ENCODE results near the gene BIRC5.

The BIRC5 gene

DNA sequence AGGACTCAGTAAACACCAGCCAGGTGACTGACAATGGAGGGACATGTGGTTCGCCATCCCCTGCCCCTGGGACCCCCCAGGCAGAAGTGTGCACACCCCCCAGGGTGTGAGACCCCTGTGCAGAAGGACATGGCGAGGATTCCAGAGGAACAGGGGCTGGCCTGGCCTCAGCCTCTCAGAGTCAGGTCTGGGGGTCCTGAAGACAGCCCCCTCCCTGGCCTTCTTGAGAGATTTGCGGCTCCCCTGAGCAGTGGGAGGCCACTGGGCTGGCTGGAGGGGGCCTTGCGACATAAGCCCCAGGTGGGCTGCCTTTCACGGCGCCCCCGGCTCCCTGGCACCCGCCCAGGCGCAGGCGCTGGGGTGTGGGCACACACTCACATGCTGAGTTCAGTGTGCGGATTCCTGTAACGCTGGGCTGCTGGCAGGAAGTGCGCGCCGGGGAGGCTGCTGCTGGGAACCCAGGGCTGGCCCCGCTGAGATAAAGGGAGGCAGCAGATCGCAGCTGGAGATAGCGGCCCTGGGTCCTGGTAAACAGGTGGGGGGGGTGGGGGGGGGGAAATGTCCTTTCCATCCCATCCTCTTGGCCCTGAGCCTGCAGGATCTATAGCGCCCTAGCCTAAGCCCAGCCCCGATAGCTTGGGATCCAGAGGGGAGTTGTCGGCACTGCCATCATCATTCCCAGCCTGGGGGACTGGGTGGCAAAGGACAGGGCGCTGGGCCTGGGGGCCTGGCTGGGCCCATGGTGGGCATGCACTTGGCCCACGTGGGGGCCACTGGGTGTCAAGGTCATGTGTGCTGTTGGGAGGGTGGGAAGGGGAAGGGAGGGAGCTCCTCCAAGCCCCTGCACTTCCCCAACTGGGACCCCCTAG, 44.5 kb downstream of the BIRC5 start:
- peak; percentile 72 for DNase-seq

DNA sequence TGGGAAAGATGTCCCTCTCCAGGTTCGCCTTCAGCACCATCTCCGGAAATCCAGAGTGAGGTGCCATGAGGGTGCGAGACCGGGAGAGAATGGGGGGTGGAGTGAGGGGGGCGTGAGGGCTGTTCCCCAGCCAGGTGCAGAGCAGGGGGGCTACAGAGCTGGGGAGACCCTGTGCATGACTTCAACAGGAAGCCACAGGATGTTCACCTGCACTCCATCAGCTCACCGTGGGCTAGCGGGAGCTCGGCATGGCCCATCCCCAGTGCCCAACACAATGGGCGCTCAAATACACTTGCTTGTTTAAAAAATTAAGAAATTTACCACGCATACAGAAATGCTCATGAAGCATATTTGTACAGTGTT, 45.1 kb downstream of the BIRC5 start:
- no peak for DNase-seq

DNA sequence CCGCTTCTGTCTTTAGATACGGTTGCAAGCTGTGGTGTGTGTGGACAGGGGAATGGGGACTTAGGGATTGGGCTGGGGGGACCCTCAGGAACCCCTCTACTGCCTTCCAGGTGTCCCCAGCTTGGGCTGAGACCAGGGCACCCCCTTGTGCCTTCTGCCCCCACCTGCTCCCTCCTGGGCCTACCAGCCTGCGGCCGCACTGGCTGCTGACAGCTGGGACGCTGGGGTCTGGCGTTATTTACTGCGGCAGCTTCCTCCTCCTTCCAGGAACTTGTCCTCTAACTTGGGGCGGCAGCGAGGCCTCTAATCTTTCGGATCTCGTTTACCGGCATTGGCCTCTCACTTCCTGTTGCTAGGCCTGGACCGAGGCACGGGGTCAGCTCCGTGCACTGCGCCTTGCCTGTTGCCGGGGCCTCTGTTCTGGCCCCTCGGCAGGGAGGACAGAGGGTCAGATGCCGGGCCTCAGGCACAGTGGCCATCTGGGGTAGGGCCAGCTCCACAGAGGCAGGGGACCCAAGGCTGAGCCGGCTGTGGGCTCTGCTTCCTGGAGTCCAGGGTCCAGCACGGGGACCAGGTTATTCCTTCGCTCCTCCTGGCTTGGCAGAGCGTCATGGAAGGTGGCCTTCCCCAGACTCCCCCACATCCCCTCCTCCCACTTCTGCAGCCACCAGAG, 49.1 kb downstream of the BIRC5 start:
- DNase-seq = no peak

DNA sequence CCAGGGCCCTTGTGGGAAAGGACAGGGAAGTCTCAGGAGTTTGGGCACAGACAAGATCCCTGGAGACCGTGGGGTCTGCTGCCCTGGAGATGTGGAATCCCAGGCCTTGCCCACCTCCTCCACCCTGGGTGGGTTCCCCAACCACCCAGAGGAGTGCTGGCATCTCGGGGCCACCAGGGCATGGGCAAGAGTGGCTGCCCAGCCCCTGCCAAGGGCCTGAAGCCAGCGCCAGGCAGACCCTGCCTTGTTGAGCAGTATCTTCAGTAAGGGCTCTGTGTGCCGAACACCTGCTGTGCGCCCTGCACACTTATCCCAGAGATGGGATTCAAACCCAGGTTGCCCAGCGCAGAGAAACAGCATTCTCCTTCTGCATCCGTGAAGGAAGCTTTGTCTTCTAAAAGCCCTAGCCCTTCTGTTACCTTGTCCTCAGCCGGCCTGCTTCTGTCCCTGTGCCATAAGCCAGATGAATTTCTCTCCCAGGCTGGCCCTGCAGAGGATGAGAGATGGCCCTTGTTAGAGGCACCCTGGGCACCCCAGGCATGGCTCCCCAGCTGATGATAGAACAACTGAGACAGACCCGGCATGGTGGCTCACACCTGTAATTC, 49.8 kb downstream of the BIRC5 start:
- no peak for DNase-seq

DNA sequence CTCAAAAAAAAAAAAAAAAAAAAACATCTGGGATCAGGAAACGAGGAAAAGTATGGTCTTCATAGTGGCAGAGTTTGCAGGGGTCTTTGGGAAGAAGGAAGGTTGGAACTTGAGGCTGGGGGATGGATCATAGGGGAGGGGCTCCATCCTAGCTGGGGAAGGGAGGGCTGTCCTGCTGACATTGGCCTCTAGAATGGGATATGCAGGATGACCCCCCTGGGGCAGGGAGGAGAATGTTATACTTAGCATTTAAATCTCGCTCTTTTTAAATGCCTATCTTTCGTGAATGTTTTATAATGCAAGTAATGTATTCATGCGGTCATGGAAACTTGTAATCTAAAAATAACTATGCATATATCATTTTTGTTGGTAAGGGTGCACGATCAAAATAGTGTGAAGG, 50.5 kb downstream of the BIRC5 start:
- no peak for DNase-seq

DNA sequence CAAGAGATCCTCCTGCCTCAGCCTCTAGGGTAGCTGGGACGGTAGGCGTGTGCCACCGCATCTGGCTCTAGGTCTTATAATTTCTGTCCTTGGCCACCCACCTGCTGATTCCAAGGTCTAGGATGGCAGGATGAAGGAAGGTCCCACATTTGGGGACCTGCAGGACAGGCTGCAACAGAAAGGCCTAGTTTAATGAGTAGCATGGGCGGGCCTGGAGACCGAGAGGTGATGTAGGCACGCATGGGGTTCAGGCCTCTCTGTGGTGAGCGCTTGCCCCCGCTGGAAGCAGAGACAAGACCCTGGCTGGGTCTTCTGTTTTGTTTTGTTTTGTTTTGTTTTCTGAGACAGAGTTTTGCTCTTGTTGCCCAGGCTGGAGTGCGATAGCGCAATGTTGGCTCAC, 51.1 kb downstream of the BIRC5 start:
- DNase-seq = no peak

DNA sequence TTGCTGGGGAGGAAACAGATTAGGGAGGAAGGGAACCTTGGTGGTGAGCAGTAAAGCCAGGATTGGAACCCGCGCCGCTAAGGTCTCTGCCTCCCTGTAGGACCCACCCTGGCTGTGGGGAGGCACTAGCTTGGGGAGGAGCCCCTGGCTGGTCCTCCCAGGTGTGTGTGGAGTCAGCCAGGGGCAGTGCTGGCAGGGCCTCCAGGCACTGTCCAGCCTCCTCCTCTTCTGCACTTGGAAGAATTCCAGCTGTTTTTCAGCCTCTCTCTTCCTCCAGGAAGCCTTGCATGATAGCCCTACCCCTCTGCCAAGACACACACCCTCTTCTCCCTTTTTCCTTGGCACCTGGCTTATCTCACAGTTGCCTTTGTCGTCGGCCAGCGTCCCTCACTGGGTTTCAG, 52.2 kb downstream of the BIRC5 start:
- DNase-seq = no peak

DNA sequence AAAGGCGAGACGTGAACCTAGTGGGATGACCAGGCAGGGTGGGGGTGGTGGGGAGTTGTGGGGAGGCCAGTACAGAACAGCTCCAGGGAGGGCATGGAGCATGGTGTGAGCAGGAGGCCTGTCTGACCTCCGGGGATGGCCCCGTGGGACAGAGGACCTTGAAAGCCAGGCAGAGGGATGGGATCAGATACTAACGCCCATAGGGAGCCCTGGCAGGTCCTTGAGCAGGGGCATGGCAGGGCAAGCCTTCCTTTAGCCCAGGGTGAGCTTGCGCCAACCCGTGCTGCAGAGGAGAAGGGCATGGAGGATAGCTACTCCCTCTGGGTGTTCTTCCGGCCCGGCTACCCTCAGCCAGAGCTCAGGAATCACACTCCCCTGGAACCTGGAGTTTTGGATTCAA, 52.7 kb downstream of the BIRC5 start:
- DNase-seq = no peak

DNA sequence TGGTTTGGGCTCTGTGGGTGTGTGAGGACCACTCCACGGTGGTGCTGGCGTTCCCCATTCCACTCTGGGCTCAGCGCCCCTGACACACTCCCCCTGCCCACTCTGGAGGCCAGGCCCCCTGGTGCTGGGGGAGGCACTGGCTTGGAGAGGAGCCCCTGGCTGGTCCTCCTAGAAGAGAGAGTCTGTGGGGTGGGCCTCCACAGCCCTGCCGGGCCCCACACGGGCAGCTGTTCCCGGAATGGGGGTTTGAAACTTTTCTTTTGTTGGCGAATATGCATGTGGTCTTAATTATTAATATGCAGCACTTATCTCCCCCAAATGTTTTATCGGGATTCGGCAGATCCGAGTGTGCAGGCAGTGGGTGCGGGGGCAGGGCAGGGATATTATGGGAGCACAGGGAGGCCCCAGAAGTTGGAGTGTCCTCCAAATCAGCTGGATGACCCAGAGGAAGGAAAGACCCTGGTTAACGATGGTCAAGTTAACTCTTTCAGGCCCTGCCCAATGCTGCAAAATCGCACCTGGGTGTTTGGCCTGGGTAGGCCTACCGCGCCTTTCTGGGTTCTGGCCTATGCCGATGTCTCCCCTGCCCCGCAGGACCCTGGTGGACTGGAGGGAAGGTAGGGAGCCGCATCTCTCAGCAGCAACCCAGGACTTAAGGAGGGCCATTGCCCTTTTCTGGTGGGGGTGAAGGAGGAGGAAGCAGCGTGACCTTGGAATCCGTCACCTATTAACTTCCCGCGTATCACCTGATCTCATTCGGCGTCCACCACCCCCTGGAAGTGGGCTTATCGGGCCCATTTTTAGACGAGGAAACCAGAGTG, 53.4 kb downstream of the BIRC5 start:
- DNase-seq = no peak

DNA sequence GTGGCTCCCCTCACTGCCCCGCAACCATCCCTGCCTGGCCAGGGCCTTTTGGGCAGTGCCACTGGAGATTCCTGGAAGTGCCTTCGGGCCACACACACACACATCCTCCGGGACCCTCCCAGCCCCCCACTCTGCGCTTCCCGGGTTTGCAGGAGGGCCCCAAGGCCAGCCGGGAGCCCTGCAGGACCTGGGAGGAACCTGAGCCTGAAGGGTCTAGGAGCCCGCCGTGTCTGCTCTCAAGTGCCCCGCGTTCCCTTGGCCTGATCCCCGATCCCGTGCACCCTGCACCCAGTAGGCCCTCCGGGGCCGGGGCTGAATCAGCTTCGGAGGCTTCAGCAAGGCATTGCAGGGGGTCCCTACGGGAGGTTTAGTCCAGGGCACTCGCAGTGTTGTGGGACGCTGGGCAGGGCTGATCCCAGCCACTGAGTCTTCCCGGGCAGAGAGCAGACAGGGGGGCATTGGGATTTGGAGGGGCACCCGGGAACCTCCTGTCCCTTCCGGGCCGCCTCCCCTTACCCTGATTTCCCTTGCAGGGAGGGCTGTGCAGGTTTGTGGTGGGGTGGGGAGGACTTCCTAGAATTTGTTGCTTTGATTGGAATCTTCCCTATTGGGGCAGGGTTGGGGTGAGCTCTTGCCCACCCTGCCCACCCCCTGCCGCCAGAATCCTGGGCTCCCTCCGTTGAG, 54.3 kb downstream of the BIRC5 start:
- no peak for DNase-seq

DNA sequence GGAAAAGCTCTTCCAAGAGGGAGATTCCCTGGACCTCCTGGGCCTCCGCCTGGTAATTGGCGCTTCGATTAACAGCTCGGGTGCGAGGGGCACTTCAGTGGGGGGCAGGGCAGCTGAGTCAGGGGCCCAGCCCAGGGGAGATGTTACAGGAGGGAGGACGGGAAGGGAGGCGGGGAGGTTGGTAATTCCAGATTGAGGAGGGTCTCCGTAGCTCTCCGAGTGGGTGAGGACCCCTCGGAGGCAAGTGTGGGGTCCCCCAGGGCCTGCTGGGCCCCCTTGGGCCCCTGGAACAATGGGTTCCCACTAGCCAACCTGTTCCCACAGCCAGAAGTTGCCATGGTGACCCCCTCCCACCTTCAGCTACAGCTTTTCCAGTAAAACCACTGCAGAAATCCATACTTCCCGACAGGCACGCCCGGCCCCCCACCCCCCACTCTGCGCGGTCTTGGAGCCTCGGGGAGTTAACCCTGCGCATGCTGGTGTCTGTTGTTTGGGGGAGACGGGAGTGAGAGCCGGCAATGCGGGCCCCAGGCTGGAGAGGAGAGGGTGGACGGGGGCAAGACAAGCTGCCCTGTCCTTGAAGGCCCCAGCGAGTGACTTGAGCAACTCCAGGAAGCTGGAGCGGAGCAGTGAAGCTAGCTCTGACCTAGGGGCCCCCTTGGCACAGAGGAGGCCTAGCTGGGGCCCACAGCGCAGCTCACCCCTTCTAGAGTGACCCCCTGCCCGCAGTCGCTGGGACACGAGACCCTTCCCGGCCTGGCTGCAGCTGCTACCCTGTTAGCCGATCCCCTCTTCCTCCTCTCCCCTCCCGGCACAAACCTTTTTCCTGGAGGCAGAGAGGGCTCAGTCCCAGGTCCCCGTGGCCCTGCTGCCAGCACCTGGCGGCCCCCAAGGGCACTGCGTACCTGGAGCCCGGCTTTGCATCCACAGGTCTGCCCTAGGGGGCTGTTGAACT, 55.2 kb downstream of the BIRC5 start:
- no peak for DNase-seq

DNA sequence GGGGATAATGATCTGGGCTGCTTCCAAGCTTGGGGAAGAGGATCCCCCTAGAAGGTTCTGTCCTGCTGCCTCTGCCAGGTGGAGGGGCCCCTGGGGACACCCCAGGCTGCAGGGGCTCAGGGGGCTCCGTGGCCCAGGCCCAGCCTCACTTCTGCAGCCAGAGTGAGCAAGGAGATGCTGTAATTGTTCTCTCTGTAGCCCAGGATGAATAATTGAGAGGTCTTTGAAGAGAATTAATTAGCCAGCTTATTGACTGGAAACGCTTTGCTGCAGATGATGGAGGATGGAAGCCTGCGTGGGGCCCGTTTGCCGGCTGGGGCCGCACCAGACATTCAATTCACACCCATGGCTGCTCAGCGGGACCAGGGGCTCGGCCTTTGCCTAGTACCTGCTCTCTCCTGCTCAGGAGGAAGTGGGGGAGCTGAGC, 55.9 kb downstream of the BIRC5 start:
- DNase-seq = no peak

DNA sequence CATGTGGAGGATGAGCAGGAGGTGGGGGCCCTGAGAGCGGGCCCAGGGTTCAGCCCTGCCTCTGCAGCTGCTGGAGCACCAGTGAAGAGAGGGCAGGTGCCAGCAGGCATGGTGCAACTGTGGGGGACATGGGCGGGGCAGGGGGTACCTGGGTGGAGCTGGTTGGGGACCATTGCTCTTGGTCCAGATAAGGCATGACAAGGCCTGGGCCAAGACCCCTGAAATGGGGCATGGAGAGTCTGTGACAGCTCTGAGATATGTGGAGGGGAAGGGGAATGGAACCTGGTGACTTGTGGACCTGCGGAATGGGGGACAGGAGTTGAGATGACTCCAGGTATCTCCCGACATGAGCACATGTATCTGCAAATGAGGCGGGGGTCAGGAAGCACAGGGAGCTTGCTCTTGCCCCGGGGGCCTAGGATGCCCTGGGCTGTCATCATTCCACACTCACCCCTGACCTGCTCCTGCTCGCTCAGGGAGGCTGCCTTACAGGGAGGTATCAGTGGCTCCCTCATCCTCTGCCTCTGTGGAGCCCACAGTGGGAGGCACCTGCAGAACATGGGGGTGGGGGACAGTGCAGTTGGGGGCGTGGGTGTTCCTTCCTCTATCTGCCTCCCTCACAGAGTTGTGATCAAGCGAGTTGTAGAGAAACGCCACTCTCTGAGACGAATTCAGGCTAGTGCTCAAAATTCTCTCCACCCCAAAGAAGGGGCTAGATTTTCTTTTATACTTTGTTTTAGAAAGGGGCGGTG, 57.5 kb downstream of the BIRC5 start:
- no peak for DNase-seq

DNA sequence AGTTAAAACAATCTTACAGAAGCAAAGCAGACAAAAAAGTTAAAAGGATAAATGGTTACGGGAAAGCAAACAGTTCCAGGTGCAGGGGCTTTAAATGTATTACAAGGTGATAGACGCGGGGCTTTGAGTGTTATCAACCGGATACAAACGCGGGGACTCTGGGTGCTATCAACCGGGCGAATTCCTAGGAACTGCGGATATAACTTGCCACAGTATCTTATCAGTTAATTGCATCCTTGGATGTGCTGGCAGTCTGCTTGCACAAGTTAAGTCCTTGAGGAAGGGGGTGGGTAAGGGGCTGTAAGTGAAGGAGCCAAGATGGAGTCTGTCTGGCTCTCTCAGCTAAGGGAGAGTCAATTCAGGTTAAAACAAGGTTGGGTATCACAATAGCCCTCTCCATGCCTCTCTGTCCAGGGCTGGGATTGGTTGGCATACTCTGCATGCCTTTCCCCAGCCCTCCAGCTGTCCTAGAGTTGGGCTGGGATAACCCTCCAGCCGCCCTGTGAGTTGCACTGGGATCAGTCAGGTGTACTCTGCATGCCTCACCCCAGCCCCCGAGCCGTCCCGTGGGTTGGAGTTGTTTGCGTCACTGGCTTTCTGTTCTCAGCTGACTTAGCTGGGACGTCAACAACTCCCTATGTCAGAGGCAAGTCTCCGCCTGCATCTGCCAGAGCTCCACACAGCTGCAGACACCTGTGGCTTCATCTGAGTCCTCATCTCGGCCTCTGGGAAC, 58.3 kb downstream of the BIRC5 start:
- peak; percentile 55 for DNase-seq

DNA sequence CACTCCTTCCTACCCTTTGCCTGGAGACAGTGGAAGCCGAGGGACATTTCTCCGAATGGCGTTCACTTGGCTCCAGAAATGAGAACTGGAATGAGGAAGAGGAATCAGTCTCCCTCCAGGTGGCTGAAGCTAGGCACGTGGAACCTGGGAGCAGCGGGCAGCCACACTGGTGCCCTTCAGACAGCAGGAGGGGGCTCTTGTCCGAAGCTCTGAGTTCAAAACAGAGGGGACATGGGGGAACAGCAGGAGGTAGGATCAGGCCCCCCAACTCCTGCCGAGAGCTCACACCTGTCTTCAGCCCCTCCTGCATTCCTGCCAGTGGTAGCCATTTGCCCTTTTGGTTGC, 58.8 kb downstream of the BIRC5 start:
- no peak for DNase-seq

DNA sequence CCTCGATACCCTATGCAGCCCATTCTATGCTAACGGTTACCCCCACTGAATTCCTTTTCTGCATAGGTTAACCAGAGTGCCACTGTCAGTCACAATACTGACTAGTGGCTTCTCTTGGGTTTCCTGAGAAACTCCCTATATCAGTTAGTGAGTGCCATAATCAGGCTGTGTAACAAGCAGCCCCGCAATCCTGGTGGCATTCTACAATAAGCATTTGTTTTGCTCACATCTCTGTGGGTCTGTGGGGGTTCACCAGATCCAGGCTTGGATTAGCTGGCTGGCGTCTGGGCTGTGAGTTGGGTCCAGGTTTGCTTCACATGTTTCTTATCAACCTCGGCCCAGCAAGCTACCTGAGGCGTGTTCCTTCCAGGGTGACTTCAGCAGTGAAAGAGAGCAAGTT, 59.8 kb downstream of the BIRC5 start:
- no peak for DNase-seq

Data from CD4-positive, alpha-beta T cell treated with Interleukin-17A for 1 hour (primary cell).